Activated naive CD8-positive, alpha-beta T cell treated with anti-CD3 and anti-CD28 coated beads for 36 hours (primary cell): Measurements from ENCODE around the gene DCUN1D3. TPM values are rescaled to one million over a fixed set of nuclear protein-coding genes. Genes with fewer than 3 reads are reported as not detected.
A peak's percentile ranks its signal among the peaks of the same experiment; 100 is the strongest.
"Not testable (repeated sequence)": the region's sequence is repeated elsewhere in the genome, so short reads cannot be mapped to it uniquely, and the experiment has no call there.

Experiments used
- DNase-seq: peaks from one replicate; pipeline ENCODE4 v3.0.0; 2021
- H3K27ac Mint-ChIP-seq: one replicate; pipeline ENCODE4 v1.8.0; 2022; ENCODE audit warnings: mild to moderate bottlenecking, moderate library complexity, mixed read lengths
- H3K27me3 Mint-ChIP-seq: one replicate; pipeline ENCODE4 v1.8.0; 2022; ENCODE audit warnings: mild to moderate bottlenecking, mixed read lengths
- H3K36me3 Mint-ChIP-seq: one replicate; pipeline ENCODE4 v1.8.0; 2021; ENCODE audit warnings: mild to moderate bottlenecking, mixed read lengths
- H3K4me1 Mint-ChIP-seq: one replicate; pipeline ENCODE4 v1.8.0; 2021; ENCODE audit warnings: mixed read lengths
- H3K4me3 Mint-ChIP-seq: one replicate; pipeline ENCODE4 v1.8.0; 2022; ENCODE audit warnings: mild to moderate bottlenecking, moderate library complexity, mixed read lengths
- H3K9me3 Mint-ChIP-seq: one replicate; pipeline ENCODE4 v1.8.0; 2022; ENCODE audit warnings: mixed read lengths
- total RNA-seq, 2 experiments: library from RNA; stranded (reverse); gene quantifications; one replicate each; pipeline ENCODE4 v1.2.3, GENCODE V29; 2021

The DCUN1D3 gene
- total RNA-seq, 2 experiments from 2014 or later = 7.7 to 8.2 TPM

GRCh38 chr16:20866801-20867200, 33.4 kb downstream of the DCUN1D3 start:
- Mint-ChIP-seq H3K36me3 (peaks cover 12% of the 10 kb centered on the region), H3K27me3 (no peaks in the 10 kb centered on the region), H3K27ac (no peak overlapping the region), H3K9me3 (no peaks in the 10 kb centered on the region), H3K4me3 (no peak overlapping the region), H3K4me1 (peaks cover 25% of the 10 kb centered on the region)
- DNase-seq = no peak

GRCh38 chr16:20866145-20866772, 33.9 kb downstream of the DCUN1D3 start:
- DNase-seq = no peak
- Mint-ChIP-seq H3K4me1 (peaks cover 22% of the 10 kb centered on the region), H3K4me3 (no peak overlapping the region), H3K27ac (peak overlapping the region; percentile 10), H3K27me3 (no peaks in the 10 kb centered on the region), H3K36me3 (peaks cover 12% of the 10 kb centered on the region), H3K9me3 (no peaks in the 10 kb centered on the region)

GRCh38 chr16:20865420-20866131, 34.6 kb downstream of the DCUN1D3 start:
- H3K9me3 Mint-ChIP-seq = no peaks in the 10 kb centered on the region
- H3K4me1 Mint-ChIP-seq = peaks cover 22% of the 10 kb centered on the region
- H3K4me3 Mint-ChIP-seq = no peak overlapping the region
- H3K36me3 Mint-ChIP-seq = peaks cover 9% of the 10 kb centered on the region
- no peak for DNase-seq
- no peak overlapping the region for H3K27ac Mint-ChIP-seq
- H3K27me3 Mint-ChIP-seq = no peaks in the 10 kb centered on the region

GRCh38 chr16:20864376-20864775, 35.8 kb downstream of the DCUN1D3 start:
- not testable (repeated sequence) for H3K27me3 Mint-ChIP-seq, H3K9me3 Mint-ChIP-seq, H3K27ac Mint-ChIP-seq, H3K4me3 Mint-ChIP-seq, DNase-seq
- Mint-ChIP-seq H3K4me1 (peaks cover 22% of the 10 kb centered on the region), H3K36me3 (peaks cover 15% of the 10 kb centered on the region)

GRCh38 chr16:20862162-20862960, 37.8 kb downstream of the DCUN1D3 start:
- Mint-ChIP-seq H3K27ac (no peak overlapping the region), H3K36me3 (peaks cover 15% of the 10 kb centered on the region), H3K4me3 (no peak overlapping the region), H3K9me3 (no peaks in the 10 kb centered on the region), H3K4me1 (peaks cover 20% of the 10 kb centered on the region), H3K27me3 (no peaks in the 10 kb centered on the region)
- DNase-seq = no peak

- peaks cover 10% of the 10 kb centered on the region for H3K36me3 Mint-ChIP-seq
- H3K27ac Mint-ChIP-seq, H3K4me3 Mint-ChIP-seq, H3K9me3 Mint-ChIP-seq, H3K27me3 Mint-ChIP-seq, DNase-seq: not testable (repeated sequence)
- H3K4me1 Mint-ChIP-seq = peaks cover 15% of the 10 kb centered on the region
These were observed 39.2 kb downstream of the DCUN1D3 start for GRCh38 chr16:20860995-20861394.

GRCh38 chr16:20860361-20860760, 39.8 kb downstream of the DCUN1D3 start:
- no peak overlapping the region for H3K27ac Mint-ChIP-seq
- peaks cover 13% of the 10 kb centered on the region for H3K36me3 Mint-ChIP-seq
- DNase-seq = no peak
- no peaks in the 10 kb centered on the region for H3K9me3 Mint-ChIP-seq
- H3K4me1 Mint-ChIP-seq = peaks cover 10% of the 10 kb centered on the region
- H3K27me3 Mint-ChIP-seq = no peaks in the 10 kb centered on the region
- H3K4me3 Mint-ChIP-seq = no peak overlapping the region

- no peak overlapping the region for H3K4me3 Mint-ChIP-seq
- no peaks in the 10 kb centered on the region for H3K9me3 Mint-ChIP-seq
- peaks cover 8% of the 10 kb centered on the region for H3K4me1 Mint-ChIP-seq
- H3K36me3 Mint-ChIP-seq = peaks cover 17% of the 10 kb centered on the region
- no peaks in the 10 kb centered on the region for H3K27me3 Mint-ChIP-seq
- no peak for DNase-seq
- no peak overlapping the region for H3K27ac Mint-ChIP-seq
These were observed 40.5 kb downstream of the DCUN1D3 start for GRCh38 chr16:20859699-20860098.

GRCh38 chr16:20859229-20859628, 40.9 kb downstream of the DCUN1D3 start:
- no peak overlapping the region for H3K27ac Mint-ChIP-seq
- no peaks in the 10 kb centered on the region for H3K9me3 Mint-ChIP-seq
- peaks cover 3% of the 10 kb centered on the region for H3K4me1 Mint-ChIP-seq
- H3K36me3 Mint-ChIP-seq = peaks cover 14% of the 10 kb centered on the region
- H3K4me3 Mint-ChIP-seq = no peak overlapping the region
- H3K27me3 Mint-ChIP-seq = no peaks in the 10 kb centered on the region
- no peak for DNase-seq

GRCh38 chr16:20857281-20857680, 42.9 kb downstream of the DCUN1D3 start:
- Mint-ChIP-seq H3K4me3 (no peak overlapping the region), H3K4me1 (no peaks in the 10 kb centered on the region), H3K36me3 (peaks cover 14% of the 10 kb centered on the region), H3K27me3 (no peaks in the 10 kb centered on the region), H3K27ac (no peak overlapping the region), H3K9me3 (no peaks in the 10 kb centered on the region)
- no peak for DNase-seq

GRCh38 chr16:20854963-20855362, 45.2 kb downstream of the DCUN1D3 start:
- H3K4me1 Mint-ChIP-seq = peaks cover 3% of the 10 kb centered on the region
- H3K4me3 Mint-ChIP-seq = no peak overlapping the region
- H3K9me3 Mint-ChIP-seq = no peaks in the 10 kb centered on the region
- peaks cover 14% of the 10 kb centered on the region for H3K36me3 Mint-ChIP-seq
- no peaks in the 10 kb centered on the region for H3K27me3 Mint-ChIP-seq
- no peak overlapping the region for H3K27ac Mint-ChIP-seq
- no peak for DNase-seq

GRCh38 chr16:20853981-20854620, 46.1 kb downstream of the DCUN1D3 start:
- H3K27me3 Mint-ChIP-seq = no peaks in the 10 kb centered on the region
- no peak overlapping the region for H3K4me3 Mint-ChIP-seq
- H3K27ac Mint-ChIP-seq = no peak overlapping the region
- no peaks in the 10 kb centered on the region for H3K9me3 Mint-ChIP-seq
- H3K4me1 Mint-ChIP-seq = peaks cover 5% of the 10 kb centered on the region
- peaks cover 9% of the 10 kb centered on the region for H3K36me3 Mint-ChIP-seq
- no peak for DNase-seq

- Mint-ChIP-seq H3K27me3 (no peaks in the 10 kb centered on the region), H3K27ac (no peak overlapping the region), H3K36me3 (peaks cover 9% of the 10 kb centered on the region)
These were observed 47.0 kb downstream of the DCUN1D3 start for GRCh38 chr16:20853143-20853542.

GRCh38 chr16:20851601-20852000, 48.6 kb downstream of the DCUN1D3 start:
- peaks cover 5% of the 10 kb centered on the region for H3K4me1 Mint-ChIP-seq
- H3K9me3 Mint-ChIP-seq = no peaks in the 10 kb centered on the region
- no peak overlapping the region for H3K4me3 Mint-ChIP-seq
- peaks cover 9% of the 10 kb centered on the region for H3K36me3 Mint-ChIP-seq
- no peaks in the 10 kb centered on the region for H3K27me3 Mint-ChIP-seq
- no peak overlapping the region for H3K27ac Mint-ChIP-seq
- no peak for DNase-seq

More at GRCh38 chr16:20853143-20853542, 47.0 kb downstream of the DCUN1D3 start:
- Mint-ChIP-seq H3K9me3 (no peaks in the 10 kb centered on the region), H3K4me1 (peaks cover 5% of the 10 kb centered on the region), H3K4me3 (no peak overlapping the region)
- no peak for DNase-seq

GRCh38 chr16:20850981-20851380, 49.2 kb downstream of the DCUN1D3 start:
- Mint-ChIP-seq H3K4me1 (peaks cover 5% of the 10 kb centered on the region), H3K4me3 (no peak overlapping the region), H3K27ac (no peak overlapping the region), H3K36me3 (peaks cover 9% of the 10 kb centered on the region), H3K27me3 (no peaks in the 10 kb centered on the region), H3K9me3 (no peaks in the 10 kb centered on the region)
- no peak for DNase-seq
